ENCODE results near the gene PLEKHG2. TPM values are rescaled to one million over a fixed set of nuclear protein-coding genes. Genes with fewer than 3 reads are reported as not detected.

Gene PLEKHG2
- polyA plus RNA-seq, 1 experiment, result 20.6 TPM

DNA sequence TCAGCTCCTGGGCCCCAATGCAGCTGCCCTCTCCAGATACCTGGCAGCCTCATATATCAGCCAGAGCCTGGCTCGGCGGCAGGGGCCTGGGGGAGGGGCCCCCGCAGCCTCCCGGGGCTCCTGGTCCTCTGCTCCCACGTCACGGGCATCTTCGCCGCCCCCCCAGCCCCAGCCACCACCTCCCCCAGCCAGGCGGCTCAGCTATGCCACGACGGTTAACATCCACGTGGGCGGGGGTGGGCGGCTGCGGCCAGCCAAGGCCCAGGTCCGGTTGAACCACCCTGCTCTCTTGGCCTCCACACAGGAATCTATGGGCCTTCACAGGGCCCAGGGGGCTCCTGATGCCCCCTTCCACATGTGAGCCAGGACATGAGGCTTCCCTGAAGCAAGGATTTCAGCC is 12.5 kb downstream of the PLEKHG2 start:
- ChIA-PET POLR2A (interaction anchor here (0.6 kb wide), 2 partner anchors 19 to 23 kb away, joined by 3 to 8 read pairs; no protein-coding TSS in a partner anchor), CTCF (interaction anchor here (1.4 kb wide), 1 partner anchor 11 kb away, joined by 4 read pairs; no protein-coding TSS in a partner anchor)
- H3K36me3 ChIP-seq (ENCODE audit: control insufficient read depth, insufficient read depth, low read length), result peaks cover 20% of the 10 kb centered on the region
- DNase-seq (ENCODE audit: low read depth), result no peak
- TF ChIP-seq, protein P1, sequence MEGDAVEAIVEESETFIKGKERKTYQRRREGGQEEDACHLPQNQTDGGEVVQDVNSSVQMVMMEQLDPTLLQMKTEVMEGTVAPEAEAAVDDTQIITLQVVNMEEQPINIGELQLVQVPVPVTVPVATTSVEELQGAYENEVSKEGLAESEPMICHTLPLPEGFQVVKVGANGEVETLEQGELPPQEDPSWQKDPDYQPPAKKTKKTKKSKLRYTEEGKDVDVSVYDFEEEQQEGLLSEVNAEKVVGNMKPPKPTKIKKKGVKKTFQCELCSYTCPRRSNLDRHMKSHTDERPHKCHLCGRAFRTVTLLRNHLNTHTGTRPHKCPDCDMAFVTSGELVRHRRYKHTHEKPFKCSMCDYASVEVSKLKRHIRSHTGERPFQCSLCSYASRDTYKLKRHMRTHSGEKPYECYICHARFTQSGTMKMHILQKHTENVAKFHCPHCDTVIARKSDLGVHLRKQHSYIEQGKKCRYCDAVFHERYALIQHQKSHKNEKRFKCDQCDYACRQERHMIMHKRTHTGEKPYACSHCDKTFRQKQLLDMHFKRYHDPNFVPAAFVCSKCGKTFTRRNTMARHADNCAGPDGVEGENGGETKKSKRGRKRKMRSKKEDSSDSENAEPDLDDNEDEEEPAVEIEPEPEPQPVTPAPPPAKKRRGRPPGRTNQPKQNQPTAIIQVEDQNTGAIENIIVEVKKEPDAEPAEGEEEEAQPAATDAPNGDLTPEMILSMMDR (IDR thresholded peaks at IDR 0.05; ENCODE audit: insufficient read depth, low read depth, low read length), result no peak
- no peak overlapping the region for H3K4me3 ChIP-seq (ENCODE audit: low read depth, low read length)
- H3K27me3 ChIP-seq (ENCODE audit: control insufficient read depth, insufficient read depth, low read length), result no peaks in the 10 kb centered on the region

GRCh38 chr19:39425744-39426143 is 13.3 kb downstream of the PLEKHG2 start:
- CTCF ChIA-PET, result interaction anchor here (3.0 to 3.9 kb wide), 2 partner anchors 11 to 27 kb away, joined by 14 to 22 read pairs; no protein-coding TSS in a partner anchor

GRCh38 chr19:39426170-39426569 is 13.7 kb downstream of the PLEKHG2 start:
- no peak for DNase-seq (ENCODE audit: low read depth)
- CTCF ChIA-PET, result interaction anchor here (3.0 to 3.9 kb wide), 2 partner anchors 12 to 28 kb away, joined by 14 to 22 read pairs; no protein-coding TSS in a partner anchor

More at GRCh38 chr19:39425744-39426143, 13.3 kb downstream of the PLEKHG2 start:
- POLR2A ChIA-PET, result no interaction called here
- no peaks in the 10 kb centered on the region for H3K27me3 ChIP-seq (ENCODE audit: control insufficient read depth, insufficient read depth, low read length)
- peaks cover 18% of the 10 kb centered on the region for H3K36me3 ChIP-seq (ENCODE audit: control insufficient read depth, insufficient read depth, low read length)
- TF ChIP-seq, protein P1 (IDR thresholded peaks at IDR 0.05; ENCODE audit: insufficient read depth, low read depth, low read length), result no peak
- no peak for DNase-seq (ENCODE audit: low read depth)
- no peak overlapping the region for H3K4me3 ChIP-seq (ENCODE audit: low read depth, low read length)

GRCh38 chr19:39427707-39428106 is 15.2 kb downstream of the PLEKHG2 start:
- POLR2A ChIA-PET, result interaction anchor here (0.6 kb wide), 2 partner anchors 31 to 54 kb away, joined by 4 to 7 read pairs; no protein-coding TSS in a partner anchor
- H3K4me3 ChIP-seq (ENCODE audit: low read depth, low read length), result no peak overlapping the region
- no peaks in the 10 kb centered on the region for H3K27me3 ChIP-seq (ENCODE audit: control insufficient read depth, insufficient read depth, low read length)
- H3K36me3 ChIP-seq (ENCODE audit: control insufficient read depth, insufficient read depth, low read length), result peaks cover 15% of the 10 kb centered on the region
- no peak for DNase-seq (ENCODE audit: low read depth)
- TF ChIP-seq, protein P1 (IDR thresholded peaks at IDR 0.05; ENCODE audit: insufficient read depth, low read depth, low read length), result no peak
- CTCF ChIA-PET, result interaction anchor here (0.6 to 3.9 kb wide), 6 partner anchors 11 to 106 kb away, joined by 3 to 22 read pairs (median 10); partner anchors contain the start of gene PLEKHG2

More at GRCh38 chr19:39426170-39426569, 13.7 kb downstream of the PLEKHG2 start:
- POLR2A ChIA-PET, result no interaction called here
- peaks cover 19% of the 10 kb centered on the region for H3K36me3 ChIP-seq (ENCODE audit: control insufficient read depth, insufficient read depth, low read length)
- no peak overlapping the region for H3K4me3 ChIP-seq (ENCODE audit: low read depth, low read length)
- H3K27me3 ChIP-seq (ENCODE audit: control insufficient read depth, insufficient read depth, low read length), result no peaks in the 10 kb centered on the region
- TF ChIP-seq, protein P1 (IDR thresholded peaks at IDR 0.05; ENCODE audit: insufficient read depth, low read depth, low read length), result no peak

DNA sequence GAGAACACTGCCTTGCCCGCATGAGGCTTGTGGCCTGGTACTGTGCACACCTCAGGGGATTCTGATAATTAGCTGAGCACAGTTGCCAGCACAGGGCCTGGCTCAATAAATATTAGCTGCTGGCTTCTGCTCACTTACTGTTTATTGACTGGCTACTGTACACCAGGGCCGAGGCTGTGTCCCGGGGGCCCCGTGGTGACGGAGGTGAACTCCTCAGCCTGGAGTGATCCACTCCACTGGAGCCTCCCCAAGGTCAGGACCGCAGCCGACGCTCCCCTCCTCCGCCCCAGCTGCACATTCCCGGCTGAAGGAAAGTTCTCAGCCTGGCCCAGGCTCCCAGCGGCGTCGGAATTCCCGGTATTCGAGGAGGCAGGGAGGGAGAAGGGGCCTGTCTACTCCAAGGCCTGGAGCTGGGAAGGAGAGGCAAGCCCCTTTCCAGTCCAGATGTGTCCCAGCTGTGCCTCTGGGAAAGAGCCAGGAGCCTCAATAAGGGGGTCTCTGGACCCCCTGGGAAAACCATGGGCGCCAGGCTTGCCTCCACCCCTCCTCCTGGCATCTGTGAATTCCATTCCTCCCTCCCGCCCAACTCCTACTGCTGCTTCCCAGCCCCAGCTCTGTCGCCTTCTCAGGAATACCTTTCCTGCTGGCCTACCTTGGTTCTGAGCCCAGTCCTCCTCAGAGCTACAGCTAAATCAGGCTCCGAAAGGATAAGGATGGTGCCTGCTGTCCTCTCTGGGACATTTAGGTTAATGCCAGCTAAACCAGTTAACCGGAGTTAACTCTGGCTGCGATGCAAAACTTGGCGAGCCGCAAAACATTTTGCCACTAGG is 16.0 kb downstream of the PLEKHG2 start:
- H3K36me3 ChIP-seq (ENCODE audit: control insufficient read depth, insufficient read depth, low read length), result peaks cover 17% of the 10 kb centered on the region
- ChIA-PET CTCF (interaction anchor here (0.6 to 3.9 kb wide), 8 partner anchors 10 to 106 kb away, joined by 3 to 22 read pairs (median 6); partner anchors contain the start of genes EID2B and PLEKHG2), POLR2A (interaction anchor here (0.6 to 0.8 kb wide), 6 partner anchors 16 to 55 kb away, joined by 3 to 7 read pairs (median 4); partner anchors contain the start of genes PAF1, PLEKHG2 and TIMM50)
- TF ChIP-seq, protein P1 (IDR thresholded peaks at IDR 0.05; ENCODE audit: insufficient read depth, low read depth, low read length), result no peak
- no peak overlapping the region for H3K4me3 ChIP-seq (ENCODE audit: low read depth, low read length)
- H3K27me3 ChIP-seq (ENCODE audit: control insufficient read depth, insufficient read depth, low read length), result no peaks in the 10 kb centered on the region
- DNase-seq (ENCODE audit: low read depth), result peak; percentile 63
